OCI-LY7 (cell line): ENCODE measurements around the gene GLIS1.

Source experiments
- CTCF ChIP-seq: fragments of 200-600 bp; sonication (generic); conservative IDR thresholded peaks from 2 replicates; pipeline ENCODE4 v1.5.1; 2014; ENCODE audit warnings: mild to moderate bottlenecking, antibody characterized with exemption, low read length, moderate library complexity, mixed read lengths
- EZH2phosphoT487 ChIP-seq: fragments of 200-600 bp; sonication (generic); IDR thresholded peaks from 2 replicates; pipeline ENCODE4 v1.6.1; 2018; ENCODE audit warnings: low read depth, borderline replicate concordance, mild to moderate bottlenecking, mixed run types, antibody characterized with exemption, low read length, moderate library complexity, mixed read lengths

GRCh38 chr1:53677486-53677885, 61.5 kb downstream of the GLIS1 start:
- TF ChIP-seq CTCF, result no peak
- TF ChIP-seq EZH2phosphoT487, result no peak
